ENCODE results near the gene CFAP65.
A peak's percentile ranks its signal among the peaks of the same experiment; 100 is the strongest.

CFAP65 gene

DNA sequence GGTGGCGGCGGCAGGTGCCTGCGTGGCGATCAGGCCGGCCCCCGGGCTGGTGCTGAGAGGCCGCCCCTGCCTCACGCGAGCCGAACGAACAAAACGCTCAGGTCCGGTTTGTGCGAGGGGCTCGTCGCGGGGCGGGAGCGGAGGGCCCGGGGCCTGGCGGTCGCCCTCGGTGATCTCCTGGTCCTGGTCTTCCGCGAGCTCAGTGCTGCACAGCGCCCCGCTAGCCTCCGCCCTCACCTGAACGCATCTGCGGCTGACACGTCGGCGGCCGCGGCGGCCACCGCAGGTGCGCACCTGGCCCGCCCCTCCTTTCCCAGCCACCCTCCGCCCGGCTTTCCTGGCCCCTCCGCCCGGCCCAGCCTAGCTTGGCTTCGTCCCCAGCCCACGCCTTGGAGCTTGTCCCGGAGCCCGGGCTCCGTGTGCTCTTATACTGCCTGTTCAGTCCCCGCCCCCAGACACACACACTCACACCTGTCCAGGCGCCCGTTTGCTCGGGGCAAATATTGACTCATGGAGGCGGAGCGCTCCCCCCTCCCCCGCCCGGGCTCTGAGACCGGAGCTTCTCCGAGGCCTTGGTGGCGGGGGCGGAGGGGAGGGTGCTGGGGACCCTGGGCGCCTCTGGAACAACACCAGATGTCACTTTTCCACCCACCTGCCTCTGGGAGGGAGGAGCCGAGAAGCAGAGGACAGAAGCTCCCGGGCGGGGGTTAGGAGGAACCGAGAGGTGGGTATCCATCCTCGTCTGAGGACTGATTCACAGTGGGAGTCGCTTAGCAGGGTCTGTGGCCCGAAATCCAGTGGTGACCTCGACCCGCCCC, 39.5 kb downstream of the CFAP65 start:
- DNase-seq = no peak

GRCh38 chr2:219001100-219001576, 40.2 kb downstream of the CFAP65 start:
- no peak for DNase-seq
- no peak for TF ChIP-seq GATA1 (IDR thresholded peaks at IDR 0.05; ENCODE audit: low read depth, low read length)
- TF ChIP-seq POLR2A (IDR thresholded peaks at IDR 0.05; ENCODE audit: low read length) = no peak

More for the DNA sequence above, 39.5 kb downstream of the CFAP65 start:
- TF ChIP-seq GATA1 (IDR thresholded peaks at IDR 0.05; ENCODE audit: low read depth, low read length) = no peak
- no peak for TF ChIP-seq POLR2A (IDR thresholded peaks at IDR 0.05; ENCODE audit: low read length)

DNA sequence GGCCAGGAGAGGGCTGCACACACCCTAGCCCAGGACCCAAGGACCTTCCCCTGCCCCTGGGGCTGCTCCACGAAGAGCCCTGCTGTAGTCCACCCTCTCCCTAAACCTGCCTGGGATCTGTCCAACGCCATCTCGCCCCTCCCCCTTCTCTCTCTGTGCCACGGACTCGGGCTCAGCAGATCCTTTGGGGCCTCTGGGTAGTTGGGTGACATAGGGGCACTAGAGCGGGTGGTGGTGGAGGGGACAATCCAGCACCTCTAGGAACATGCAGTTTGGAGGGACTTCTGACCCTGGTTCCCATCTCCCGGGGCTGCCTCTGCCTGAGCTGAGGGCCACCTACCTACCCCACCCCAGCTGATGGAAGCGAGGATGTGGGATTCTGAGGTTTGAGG, 40.8 kb downstream of the CFAP65 start:
- TF ChIP-seq GATA1 (IDR thresholded peaks at IDR 0.05; ENCODE audit: low read depth, low read length) (no peak), POLR2A (IDR thresholded peaks at IDR 0.05; ENCODE audit: low read length) (no peak)
- no peak for DNase-seq

GRCh38 chr2:218999881-219000568, 41.3 kb downstream of the CFAP65 start:
- no peak for DNase-seq
- TF ChIP-seq POLR2A (IDR thresholded peaks at IDR 0.05; ENCODE audit: low read length) = no peak

GRCh38 chr2:218999021-218999880, 42.1 kb downstream of the CFAP65 start:
- TF ChIP-seq POLR2A (IDR thresholded peaks at IDR 0.05; ENCODE audit: low read length) = no peak
- no peak for TF ChIP-seq GATA1 (IDR thresholded peaks at IDR 0.05; ENCODE audit: low read depth, low read length)
- DNase-seq = no peak

DNA sequence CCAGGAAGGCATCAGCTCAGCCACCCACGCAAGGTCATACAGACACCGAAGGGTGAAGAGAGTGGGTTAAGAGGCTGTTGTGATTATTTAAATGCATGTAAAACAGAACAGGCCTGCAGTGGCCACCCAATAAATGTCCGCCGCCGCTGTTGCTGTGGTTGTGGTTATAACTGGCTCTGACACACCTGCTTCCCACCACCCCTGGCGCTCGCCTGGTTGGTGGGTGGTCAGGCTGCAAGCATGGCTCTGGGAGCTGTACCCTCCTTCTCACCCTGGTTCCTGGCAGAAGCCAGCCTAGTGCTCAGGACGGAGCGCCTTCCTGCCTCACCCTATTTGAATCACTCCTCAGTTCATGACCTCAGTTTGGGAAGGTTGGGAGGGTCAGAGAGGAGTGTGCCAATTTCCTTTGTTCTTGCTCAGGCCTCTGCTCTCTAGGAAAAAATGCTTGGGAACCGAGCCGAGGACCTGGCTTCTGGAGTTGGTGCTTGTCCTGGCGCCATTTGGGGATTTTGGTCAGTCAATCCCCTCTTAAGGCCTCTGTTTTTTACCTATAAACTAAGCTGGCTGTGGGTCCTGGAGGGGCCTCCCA, 42.8 kb downstream of the CFAP65 start:
- no peak for DNase-seq
- TF ChIP-seq GATA1 (IDR thresholded peaks at IDR 0.05; ENCODE audit: low read depth, low read length) = no peak
- TF ChIP-seq POLR2A (IDR thresholded peaks at IDR 0.05; ENCODE audit: low read length) = no peak

GRCh38 chr2:218997731-218998130, 43.6 kb downstream of the CFAP65 start:
- DNase-seq = peak; percentile 28 to 57
- TF ChIP-seq POLR2A (IDR thresholded peaks at IDR 0.05; ENCODE audit: low read length) (no peak), GATA1 (IDR thresholded peaks at IDR 0.05; ENCODE audit: low read depth, low read length) (no peak)

GRCh38 chr2:218996937-218997336, 44.4 kb downstream of the CFAP65 start:
- no peak for DNase-seq
- TF ChIP-seq GATA1 (IDR thresholded peaks at IDR 0.05; ENCODE audit: low read depth, low read length) (no peak), POLR2A (IDR thresholded peaks at IDR 0.05; ENCODE audit: low read length) (no peak)

DNA sequence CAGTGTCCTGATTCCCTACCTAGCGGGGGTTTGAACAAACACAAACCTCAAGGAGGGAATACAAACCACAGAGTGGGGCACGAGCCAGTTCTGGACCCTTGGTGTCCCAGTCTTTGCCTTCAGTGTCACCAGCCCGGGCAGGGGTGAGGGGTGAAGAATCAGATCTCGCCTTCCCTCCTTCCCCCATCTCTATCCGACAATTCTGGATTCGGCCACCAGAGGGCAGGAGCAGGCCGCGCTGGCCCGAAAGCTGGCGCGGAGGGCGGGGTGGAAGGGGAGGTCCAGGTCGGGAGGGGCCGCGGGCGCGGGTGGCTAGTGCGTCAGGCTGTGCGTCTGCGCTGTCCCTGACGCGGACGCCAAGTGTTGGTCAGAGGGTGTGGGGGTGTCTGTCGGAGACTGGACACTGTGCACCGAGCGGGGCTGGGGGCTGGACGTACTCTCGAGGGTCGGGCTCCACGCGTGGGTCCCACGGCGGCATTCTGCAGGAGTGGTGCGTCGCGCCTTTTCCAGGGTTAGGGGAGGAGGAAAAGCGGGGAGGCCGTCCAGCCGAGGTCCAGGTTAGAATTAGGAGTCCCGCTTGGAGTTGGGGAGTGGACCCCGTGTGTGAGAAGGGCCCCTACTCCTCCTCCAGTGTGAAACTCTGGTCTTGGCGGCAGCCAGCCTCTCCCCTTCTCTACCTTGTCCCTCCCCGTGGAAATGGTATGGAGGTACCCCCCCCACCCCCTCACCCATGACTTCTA, 45.2 kb downstream of the CFAP65 start:
- no peak for TF ChIP-seq POLR2A (IDR thresholded peaks at IDR 0.05; ENCODE audit: low read length)
- DNase-seq = peak; percentile 78 to 87

GRCh38 chr2:218995561-218995960, 45.8 kb downstream of the CFAP65 start:
- TF ChIP-seq GATA1 (IDR thresholded peaks at IDR 0.05; ENCODE audit: low read depth, low read length) (no peak), POLR2A (IDR thresholded peaks at IDR 0.05; ENCODE audit: low read length) (no peak)
- DNase-seq = no peak

DNA sequence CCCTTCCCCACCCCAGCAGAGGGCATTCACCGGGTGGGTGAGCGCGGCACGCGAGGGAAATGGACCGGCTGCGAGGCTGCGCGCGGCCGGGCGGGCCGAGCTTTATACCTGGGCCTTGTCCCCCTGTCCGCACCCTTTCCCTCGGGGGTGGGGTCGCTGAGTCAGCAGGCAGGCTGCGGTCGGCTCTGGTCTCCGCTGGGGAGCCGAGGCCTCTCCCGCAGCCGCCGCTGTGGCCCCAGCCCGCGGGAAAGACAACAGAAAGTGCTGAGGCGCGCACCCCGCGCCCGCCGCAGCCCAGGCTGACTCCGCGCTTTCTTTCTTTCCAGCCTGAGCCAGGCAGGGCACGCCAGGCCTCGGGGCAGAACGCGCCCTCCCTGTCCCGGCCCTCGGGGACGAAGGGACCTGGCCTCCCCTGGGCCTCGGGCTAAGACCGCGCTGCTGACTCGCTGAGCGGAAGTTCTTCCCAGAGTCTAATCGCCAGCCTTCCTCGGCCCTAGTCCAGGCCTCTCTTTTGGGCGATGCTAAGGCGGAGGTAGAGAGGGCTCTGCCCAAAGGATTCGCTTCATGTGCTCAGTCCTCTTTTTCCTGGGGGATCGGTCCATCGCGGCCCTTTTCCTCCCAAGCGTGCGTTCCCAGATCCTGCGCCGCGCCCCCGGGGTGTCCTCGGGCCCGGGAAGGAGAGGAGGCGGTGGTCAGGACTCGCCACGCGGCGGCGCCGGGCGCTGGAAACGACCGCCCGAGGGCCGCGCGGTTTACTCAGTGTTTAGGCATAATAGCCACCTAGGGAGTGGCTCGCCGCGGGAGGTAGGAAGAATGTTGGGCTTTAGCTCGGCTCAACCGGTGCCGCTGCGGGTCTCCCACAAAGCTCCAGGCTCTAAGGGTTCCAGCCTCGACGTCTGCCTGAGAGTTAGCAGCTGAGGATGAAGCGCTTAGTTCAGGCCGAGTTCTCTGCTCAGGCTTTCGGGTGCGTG, 47.7 kb downstream of the CFAP65 start, which contains the start of gene CRYBA2:
Gene CRYBA2, minus strand, starts transcription at position 78 of the 971 bp plus-strand sequence. CDS start 246 bp downstream, outside the sequence.
- DNase-seq = no peak

More for the DNA sequence above, 47.7 kb downstream of the CFAP65 start, which contains the start of gene CRYBA2:
- TF ChIP-seq GATA1 (IDR thresholded peaks at IDR 0.05; ENCODE audit: low read depth, low read length) = no peak
- TF ChIP-seq POLR2A (IDR thresholded peaks at IDR 0.05; ENCODE audit: low read length) = no peak

Measured in erythroblast (primary cell).